ENCODE data around the gene ADAMTSL5.

ADAMTSL5 gene

DNA sequence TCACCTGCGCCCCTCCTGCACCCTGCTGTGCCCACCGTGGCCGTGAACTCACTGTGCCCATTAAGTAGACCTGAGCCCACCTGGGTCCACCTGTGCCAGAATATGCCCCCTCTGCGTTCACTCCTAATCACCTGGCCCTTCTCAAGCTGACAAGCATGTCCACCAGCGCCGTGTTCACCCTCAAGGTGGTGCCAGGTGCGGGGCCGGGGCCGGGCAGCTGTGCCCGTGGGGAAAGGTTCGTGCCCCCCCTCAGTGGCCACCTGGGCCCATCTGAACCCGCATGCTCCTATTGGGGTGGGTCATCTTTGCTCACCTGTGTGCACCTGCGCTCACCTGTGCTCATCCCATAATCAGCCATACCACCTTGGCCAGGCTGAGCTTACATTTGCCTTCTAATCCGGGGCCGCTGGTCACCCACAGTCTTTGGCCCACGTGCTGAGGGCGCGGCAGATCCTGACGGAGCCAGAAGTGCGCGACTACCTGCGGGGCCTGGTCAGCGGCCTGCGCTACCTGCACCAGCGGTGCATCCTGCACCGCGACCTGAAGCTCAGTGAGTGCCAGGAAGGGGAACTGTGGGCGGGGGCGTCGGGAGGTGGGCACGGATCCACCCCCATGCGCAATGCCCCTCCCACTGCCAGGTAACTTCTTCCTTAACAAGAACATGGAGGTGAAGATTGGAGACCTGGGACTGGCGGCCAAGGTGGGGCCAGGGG lies 13.4 kb upstream of the ADAMTSL5 start:
- no peak for DNase-seq (ENCODE audit: low read depth, low spot score)
- Histone ChIP-seq H3K36me3 (ENCODE audit: insufficient read depth, low read length) (no peaks in the 10 kb centered on the region), H3K4me3 (no peak overlapping the region), H3K9ac (ENCODE audit: insufficient read length) (no peak overlapping the region), H3K9me3 (ENCODE audit: low read depth, low read length) (no peaks in the 10 kb centered on the region), H3K27ac (no peak overlapping the region)
- no peak for TF ChIP-seq POLR2AphosphoS5 (IDR thresholded peaks at IDR 0.05; ENCODE audit: borderline replicate concordance, low read depth, low read length)
- no peak for TF ChIP-seq FOXP2 (optimal IDR thresholded peaks at IDR 0.05; ENCODE audit: control extremely low read depth, extremely low read length, insufficient read depth)
- TF ChIP-seq EZH2 (IDR thresholded peaks at IDR 0.05): no peak

DNA sequence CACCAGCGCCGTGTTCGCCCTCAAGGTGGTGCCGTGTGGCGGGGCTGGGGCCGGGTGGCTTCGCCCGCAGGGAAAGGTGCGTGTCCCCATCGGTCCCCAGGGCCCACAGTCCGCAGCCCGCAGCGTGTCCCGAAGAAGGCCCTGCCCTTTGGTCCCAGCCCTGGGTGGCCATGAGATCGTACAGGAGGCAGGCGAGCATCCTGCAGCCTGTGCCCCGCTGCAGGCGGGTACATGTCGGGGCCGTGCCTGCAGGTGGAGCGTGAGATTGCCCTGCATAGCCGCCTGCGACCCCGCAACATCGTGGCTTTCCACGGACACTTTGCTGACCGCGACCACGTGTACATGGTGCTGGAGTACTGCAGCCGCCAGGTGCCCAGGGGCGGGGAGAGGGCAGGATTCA lies 12.5 kb upstream of the ADAMTSL5 start:
- no peak for TF ChIP-seq FOXP2 (optimal IDR thresholded peaks at IDR 0.05; ENCODE audit: control extremely low read depth, extremely low read length, insufficient read depth)
- TF ChIP-seq EZH2 (IDR thresholded peaks at IDR 0.05): no peak
- no peak for TF ChIP-seq POLR2AphosphoS5 (IDR thresholded peaks at IDR 0.05; ENCODE audit: borderline replicate concordance, low read depth, low read length)

DNA sequence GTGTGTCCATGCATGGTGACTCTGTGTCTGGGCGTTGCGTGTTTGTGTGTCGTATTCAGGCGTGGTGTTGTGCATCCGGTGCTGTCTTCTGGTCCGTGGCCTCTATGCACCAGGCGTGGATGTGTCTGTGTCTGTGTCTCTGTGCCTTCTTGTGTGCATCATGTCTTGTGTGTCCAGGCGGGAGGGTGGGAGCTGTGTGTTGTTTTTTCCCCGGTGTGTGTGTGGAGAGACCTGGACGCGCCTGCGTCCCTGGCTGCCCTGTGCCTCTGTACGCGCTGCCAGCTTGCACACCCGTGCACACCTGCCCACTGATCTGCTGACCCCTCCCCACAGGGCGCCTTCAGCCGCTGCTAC lies 12.1 kb upstream of the ADAMTSL5 start:
- no peak for DNase-seq (ENCODE audit: low read depth, low spot score)
- no peak for TF ChIP-seq POLR2AphosphoS5 (IDR thresholded peaks at IDR 0.05; ENCODE audit: borderline replicate concordance, low read depth, low read length)
- TF ChIP-seq EZH2 (IDR thresholded peaks at IDR 0.05): no peak
- no peak for TF ChIP-seq FOXP2 (optimal IDR thresholded peaks at IDR 0.05; ENCODE audit: control extremely low read depth, extremely low read length, insufficient read depth)
- Histone ChIP-seq H3K9ac (ENCODE audit: insufficient read length) (no peak overlapping the region), H3K9me3 (ENCODE audit: low read depth, low read length) (no peaks in the 10 kb centered on the region), H3K36me3 (ENCODE audit: insufficient read depth, low read length) (no peaks in the 10 kb centered on the region), H3K4me3 (no peak overlapping the region), H3K27ac (no peak overlapping the region)

More for the DNA sequence above, 12.5 kb upstream of the ADAMTSL5 start:
- DNase-seq (ENCODE audit: low read depth, low spot score): no peak
- Histone ChIP-seq H3K9me3 (ENCODE audit: low read depth, low read length) (no peaks in the 10 kb centered on the region), H3K27ac (no peak overlapping the region), H3K4me3 (no peak overlapping the region), H3K36me3 (ENCODE audit: insufficient read depth, low read length) (no peaks in the 10 kb centered on the region), H3K9ac (ENCODE audit: insufficient read length) (no peak overlapping the region)

DNA sequence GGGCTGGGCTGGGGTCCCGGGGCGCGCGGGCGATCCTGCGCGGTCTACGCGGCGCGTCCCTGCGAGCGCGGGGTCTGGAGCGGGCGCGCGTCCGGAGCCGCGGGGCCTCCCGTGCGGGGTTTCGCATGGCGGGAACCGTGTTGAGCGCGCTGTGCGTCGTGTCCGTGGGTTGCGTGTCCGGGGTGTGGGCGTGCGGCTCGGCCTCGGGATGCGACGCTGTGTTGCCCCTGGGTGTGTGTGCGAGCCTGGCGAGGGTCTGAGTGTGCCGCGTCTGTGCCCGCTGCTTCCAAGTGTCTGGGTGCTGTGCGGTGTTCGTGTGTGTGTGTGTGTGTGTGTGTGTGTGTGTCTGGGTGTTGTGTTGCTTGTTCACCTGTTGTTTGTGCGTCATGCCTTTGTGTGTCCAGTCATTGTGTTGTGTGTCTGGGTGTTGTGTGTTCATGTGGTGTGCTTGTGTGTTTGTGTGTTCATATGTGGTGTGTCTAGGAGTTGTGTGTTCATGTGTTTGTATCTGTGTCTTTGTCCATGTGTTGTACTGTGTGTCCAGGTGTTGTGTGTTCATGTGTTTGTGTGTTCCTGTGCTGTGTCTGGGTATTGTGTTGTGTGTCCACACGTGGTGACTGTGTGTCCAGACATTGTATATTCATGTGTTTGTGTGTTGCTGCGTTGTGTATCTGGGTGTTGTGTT lies 11.6 kb upstream of the ADAMTSL5 start:
- no peak for DNase-seq (ENCODE audit: low read depth, low spot score)
- Histone ChIP-seq H3K27ac (no peak overlapping the region), H3K9ac (ENCODE audit: insufficient read length) (no peak overlapping the region), H3K9me3 (ENCODE audit: low read depth, low read length) (no peaks in the 10 kb centered on the region), H3K36me3 (ENCODE audit: insufficient read depth, low read length) (no peaks in the 10 kb centered on the region), H3K4me3 (no peak overlapping the region)
- no peak for TF ChIP-seq FOXP2 (optimal IDR thresholded peaks at IDR 0.05; ENCODE audit: control extremely low read depth, extremely low read length, insufficient read depth)
- TF ChIP-seq POLR2AphosphoS5 (IDR thresholded peaks at IDR 0.05; ENCODE audit: borderline replicate concordance, low read depth, low read length): no peak
- TF ChIP-seq EZH2 (IDR thresholded peaks at IDR 0.05): no peak

DNA sequence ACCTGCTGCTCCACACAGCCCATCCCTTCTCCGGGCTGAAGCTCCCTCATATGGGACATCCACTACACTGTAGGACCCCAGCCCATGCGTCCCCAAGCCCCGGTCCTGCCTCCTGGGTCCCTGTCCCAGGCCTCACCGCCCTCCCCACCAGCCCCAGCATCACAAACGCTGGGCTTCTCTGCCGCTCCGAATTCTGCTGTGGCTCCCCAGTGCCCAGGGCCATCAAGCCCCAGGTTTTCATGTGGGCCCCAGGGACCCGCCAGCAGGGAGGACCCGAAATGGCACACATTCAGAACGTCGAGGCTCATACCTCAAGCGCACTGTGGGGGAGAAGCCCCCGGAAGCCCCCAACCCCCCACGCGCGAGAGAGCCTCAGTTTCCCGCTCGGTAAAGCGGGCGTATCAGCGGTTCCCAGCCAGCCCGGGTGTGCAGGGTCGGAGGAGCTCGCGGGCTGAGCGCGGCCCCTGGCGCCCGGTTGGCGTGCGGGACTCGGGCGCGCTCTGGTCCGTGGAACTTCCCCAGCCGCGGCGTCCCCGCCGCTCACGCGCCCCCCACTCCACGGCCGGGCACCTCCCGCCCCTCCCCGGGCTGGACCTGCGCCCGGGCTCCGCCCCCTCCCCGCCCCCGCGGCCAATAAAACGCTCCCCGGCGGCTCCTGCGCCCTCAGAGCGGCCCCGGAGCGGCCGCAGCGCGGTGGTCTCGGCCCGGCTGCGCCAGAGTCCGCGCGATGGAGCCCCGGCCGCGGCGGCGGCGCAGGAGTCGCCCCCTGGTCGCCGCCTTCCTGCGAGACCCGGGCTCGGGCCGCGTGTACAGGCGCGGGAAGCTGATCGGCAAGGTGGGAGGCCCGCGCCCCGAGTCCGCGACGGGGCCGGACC lies 10.8 kb upstream of the ADAMTSL5 start, which contains the start of gene PLK5:
Gene PLK5, plus strand, starts transcription at position 666 of the 875 bp plus-strand sequence. CDS start 2,920 bp downstream, outside the sequence.
- no peak for TF ChIP-seq EZH2 (IDR thresholded peaks at IDR 0.05)
- no peak for TF ChIP-seq POLR2AphosphoS5 (IDR thresholded peaks at IDR 0.05; ENCODE audit: borderline replicate concordance, low read depth, low read length)
- no peak for TF ChIP-seq FOXP2 (optimal IDR thresholded peaks at IDR 0.05; ENCODE audit: control extremely low read depth, extremely low read length, insufficient read depth)
- H3K36me3 ChIP-seq (ENCODE audit: insufficient read depth, low read length): no peaks in the 10 kb centered on the region
- H3K27ac ChIP-seq: no peak within 1 kb of the TSS
- no peak within 1 kb of the TSS for H3K4me3 ChIP-seq
- no peak within 1 kb of the TSS for H3K9ac ChIP-seq (ENCODE audit: insufficient read length)
- no peak for DNase-seq (ENCODE audit: low read depth, low spot score)
- H3K9me3 ChIP-seq (ENCODE audit: low read depth, low read length): no peaks in the 10 kb centered on the region

DNA sequence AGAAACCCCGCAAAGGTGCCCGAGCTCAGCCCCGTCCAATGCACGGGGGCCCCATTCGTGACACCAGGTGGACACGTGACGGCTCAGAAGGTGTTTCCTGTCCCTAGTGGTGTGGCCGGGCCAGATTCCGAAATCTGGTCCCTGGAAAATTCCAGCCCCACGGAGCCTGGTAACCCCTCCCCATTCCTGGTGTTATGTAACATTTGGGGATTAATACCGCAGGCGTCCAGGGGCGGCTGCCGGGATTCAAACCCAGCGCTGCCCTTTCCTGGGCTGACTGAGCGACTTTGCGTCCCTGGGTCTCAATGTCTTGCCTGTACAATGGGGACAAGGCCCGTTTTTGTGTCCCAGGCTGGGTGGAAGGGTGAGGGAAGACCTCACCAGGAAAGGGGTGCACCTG lies 10.0 kb upstream of the ADAMTSL5 start:
- DNase-seq (ENCODE audit: low read depth, low spot score): no peak
- no peaks in the 10 kb centered on the region for H3K9me3 ChIP-seq (ENCODE audit: low read depth, low read length)
- H3K27ac ChIP-seq: no peak overlapping the region
- no peaks in the 10 kb centered on the region for H3K36me3 ChIP-seq (ENCODE audit: insufficient read depth, low read length)
- no peak for TF ChIP-seq FOXP2 (optimal IDR thresholded peaks at IDR 0.05; ENCODE audit: control extremely low read depth, extremely low read length, insufficient read depth)
- no peak for TF ChIP-seq POLR2AphosphoS5 (IDR thresholded peaks at IDR 0.05; ENCODE audit: borderline replicate concordance, low read depth, low read length)
- no peak overlapping the region for H3K4me3 ChIP-seq
- H3K9ac ChIP-seq (ENCODE audit: insufficient read length): no peak overlapping the region

DNA sequence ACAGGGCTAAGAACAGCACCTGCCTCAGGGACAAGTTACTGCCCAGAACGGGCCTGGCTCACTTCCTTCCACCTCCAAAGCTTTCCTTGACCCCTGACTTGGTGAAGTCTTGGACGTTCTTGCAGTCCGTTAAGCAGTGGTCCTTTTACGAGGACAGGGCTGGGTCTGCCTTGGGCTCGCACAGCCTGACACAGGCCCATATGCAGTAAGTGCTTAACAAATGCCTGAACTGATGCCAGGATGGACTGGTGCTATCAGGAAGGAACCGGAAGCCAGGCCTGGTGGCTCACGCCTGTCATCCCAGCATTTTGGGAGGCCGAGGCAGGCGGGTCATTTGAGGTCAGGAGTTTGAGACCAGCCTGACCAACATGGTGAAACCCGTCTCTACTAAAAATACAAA lies 9.2 kb upstream of the ADAMTSL5 start:
- no peak for DNase-seq (ENCODE audit: low read depth, low spot score)
- H3K36me3 ChIP-seq (ENCODE audit: insufficient read depth, low read length): no peaks in the 10 kb centered on the region
- no peak overlapping the region for H3K9ac ChIP-seq (ENCODE audit: insufficient read length)
- no peaks in the 10 kb centered on the region for H3K9me3 ChIP-seq (ENCODE audit: low read depth, low read length)
- no peak overlapping the region for H3K27ac ChIP-seq
- TF ChIP-seq POLR2AphosphoS5 (IDR thresholded peaks at IDR 0.05; ENCODE audit: borderline replicate concordance, low read depth, low read length) (no peak), FOXP2 (optimal IDR thresholded peaks at IDR 0.05; ENCODE audit: control extremely low read depth, extremely low read length, insufficient read depth) (no peak), EZH2 (IDR thresholded peaks at IDR 0.05) (no peak)
- no peak overlapping the region for H3K4me3 ChIP-seq

DNA sequence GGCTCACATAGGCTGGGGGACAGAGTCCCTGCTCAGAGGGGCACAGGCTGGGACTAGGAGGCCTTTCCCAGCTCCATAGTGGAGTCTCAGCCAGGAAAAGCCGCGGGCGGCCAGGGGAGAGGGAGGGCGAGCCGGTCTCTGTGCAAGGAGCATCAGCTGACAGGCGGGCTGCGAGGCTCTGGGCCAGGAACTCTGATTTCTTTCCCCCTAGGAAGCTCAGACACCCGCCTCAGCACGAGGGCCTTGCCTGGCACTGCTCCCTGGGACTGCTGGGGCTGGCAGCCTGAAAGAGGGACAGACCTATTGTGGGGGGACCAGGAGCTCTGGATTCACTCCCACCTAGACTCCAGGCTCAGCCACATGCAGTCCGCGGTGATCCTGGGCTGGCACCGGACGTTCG lies 8.8 kb upstream of the ADAMTSL5 start:
- Histone ChIP-seq H3K27ac (no peak overlapping the region), H3K4me3 (no peak overlapping the region), H3K9ac (ENCODE audit: insufficient read length) (no peak overlapping the region), H3K36me3 (ENCODE audit: insufficient read depth, low read length) (no peaks in the 10 kb centered on the region), H3K9me3 (ENCODE audit: low read depth, low read length) (no peaks in the 10 kb centered on the region)
- no peak for DNase-seq (ENCODE audit: low read depth, low spot score)
- no peak for TF ChIP-seq EZH2 (IDR thresholded peaks at IDR 0.05)
- TF ChIP-seq FOXP2 (optimal IDR thresholded peaks at IDR 0.05; ENCODE audit: control extremely low read depth, extremely low read length, insufficient read depth): no peak
- no peak for TF ChIP-seq POLR2AphosphoS5 (IDR thresholded peaks at IDR 0.05; ENCODE audit: borderline replicate concordance, low read depth, low read length)

Measured in SK-N-MC (cell line).